NCI-H1417 (cell line): Measurements from ENCODE around the gene CACNA2D2.

Experiments
- DNase-seq, 3 experiments: peaks; one replicate each; lab custom pipeline; 2025; lab: John Stamatoyannopoulos, UW

Gene CACNA2D2

GRCh38 chr3:50347187-50347813 is 156.1 kb downstream of the CACNA2D2 start:
- peak; percentile 48 to 85 (median 51) for DNase-seq

GRCh38 chr3:50345586-50346234 is 157.7 kb downstream of the CACNA2D2 start, which contains the start of gene ZMYND10:
TSS of gene ZMYND10 (minus strand) at chr3:50345732. CDS start at chr3:50345579, 153 bp downstream.
- DNase-seq = peak; percentile 47 to 62 (median 55)

GRCh38 chr3:50345008-50345407 is 158.4 kb downstream of the CACNA2D2 start:
- no peak for DNase-seq

- DNase-seq = no peak
These were observed 160.4 kb downstream of the CACNA2D2 start for GRCh38 chr3:50342813-50343633.

- no peak for DNase-seq
These were observed 161.3 kb downstream of the CACNA2D2 start for GRCh38 chr3:50341996-50342650.

- DNase-seq = no peak
These were observed 161.9 kb downstream of the CACNA2D2 start for GRCh38 chr3:50341537-50341936.

- no peak for DNase-seq
These were observed 162.7 kb downstream of the CACNA2D2 start, which contains the start of gene RASSF1 for GRCh38 chr3:50340448-50341329. TSS of gene RASSF1 (minus strand) at chr3:50340836. CDS start at chr3:50340805, 31 bp downstream.

GRCh38 chr3:50340147-50340447 is 163.3 kb downstream of the CACNA2D2 start:
- no peak for DNase-seq

GRCh38 chr3:50339485-50340146 is 163.8 kb downstream of the CACNA2D2 start:
- DNase-seq = no peak

GRCh38 chr3:50338965-50339364 is 164.5 kb downstream of the CACNA2D2 start:
- DNase-seq = no peak

- peak; percentile 93 to 98 (median 95) for DNase-seq
These were observed 166.1 kb downstream of the CACNA2D2 start for GRCh38 chr3:50337175-50337861.

GRCh38 chr3:50336452-50337174 is 166.8 kb downstream of the CACNA2D2 start:
- DNase-seq = peak in 1 of 3 experiments; percentile 49

- no peak for DNase-seq
These were observed 168.9 kb downstream of the CACNA2D2 start for GRCh38 chr3:50334339-50335075.

GRCh38 chr3:50333744-50334328 is 169.6 kb downstream of the CACNA2D2 start:
- DNase-seq = no peak

- DNase-seq = no peak
These were observed 172.0 kb downstream of the CACNA2D2 start for GRCh38 chr3:50331364-50331907.

GRCh38 chr3:50330330-50330729 is 173.1 kb downstream of the CACNA2D2 start:
- DNase-seq = no peak

- DNase-seq = peak; percentile 91 to 95 (median 93)
These were observed 175.3 kb downstream of the CACNA2D2 start, which contains the start of gene TUSC2 for GRCh38 chr3:50327943-50328691. TSS of gene TUSC2 (minus strand) at chr3:50328223. CDS start at chr3:50328099, 124 bp downstream.
